Endothelial cell of umbilical vein (primary cell): Measurements from ENCODE around the gene ANKRD36C.
"Not testable (repeated sequence)": the region's sequence is repeated elsewhere in the genome, so short reads cannot be mapped to it uniquely, and the experiment has no call there.

ENCODE experiments used
- CTCF ChIP-seq, 2 donors: IDR thresholded peaks; 1 replicate in 1 of 2; 2 replicates in 1 of 2; pipeline ENCODE4 v1.5.1; 2011; ENCODE audit warnings: low read length in 2 of 2, mild to moderate bottlenecking in 2 of 2, moderate library complexity in 2 of 2, control low read depth in 1 of 2, inconsistent platforms in 1 of 2, low read depth in 1 of 2; ENCODE audit not compliant: insufficient read depth in 1 of 2; ENCODE audit errors: extremely low read depth in 1 of 2
- EZH2 ChIP-seq: IDR thresholded peaks from 2 replicates; pipeline ENCODE4 v1.6.1; 2012; ENCODE audit warnings: borderline replicate concordance, low read depth, mild to moderate bottlenecking, moderate library complexity, low read length, inconsistent platforms; ENCODE audit not compliant: severe bottlenecking
- GATA2 ChIP-seq: IDR thresholded peaks from 2 replicates; pipeline ENCODE4 v1.7.0; 2011; ENCODE audit warnings: low read depth, mild to moderate bottlenecking, moderate library complexity, mixed read lengths, low read length; ENCODE audit not compliant: insufficient read length, insufficient read depth
- POLR2A ChIP-seq: IDR thresholded peaks from 2 replicates; pipeline ENCODE4 v1.6.1; 2012; ENCODE audit warnings: low read depth, mild to moderate bottlenecking, control low read depth, low read length
- POLR2AphosphoS5 ChIP-seq: IDR thresholded peaks from 2 replicates; pipeline ENCODE4 v1.6.1; 2012; ENCODE audit warnings: low read depth, mild to moderate bottlenecking, control low read depth, low read length, moderate library complexity; ENCODE audit not compliant: insufficient read depth

- not testable (repeated sequence) for TF ChIP-seq CTCF (IDR thresholded peaks at IDR 0.05; ENCODE audit: extremely low read depth in 1 of 2, insufficient read depth in 1 of 2, low read depth in 1 of 2, low read length in 2 of 2); POLR2A; GATA2; EZH2; POLR2AphosphoS5
Observed at GRCh38 chr2:96008051-96008450, 16.4 kb upstream of the ANKRD36C start.
